Suprapubic skin (tissue), 4 donors: Measurements from ENCODE around the gene ATP1B1.

ENCODE experiments used
- POLR2A ChIP-seq, 2 donors: fragments of 450-650 bp; IDR thresholded peaks; one replicate each; pipeline ENCODE4 v1.6.1; 2017; ENCODE audit warnings: antibody characterized with exemption in 2 of 2, mild to moderate bottlenecking in 2 of 2, moderate library complexity in 2 of 2
- POLR2AphosphoS5 ChIP-seq, 3 donors: sonication (generic); formaldehyde crosslinking; IDR thresholded peaks; one replicate each; pipeline ENCODE4 v1.6.1; 2017; ENCODE audit warnings: antibody characterized with exemption in 3 of 3
- TF ChIP-seq, protein P1 (sequence below), 2 donors: fragments of 200-600 bp in 1 of 2; fragments of 450-650 bp in 1 of 2; sonication (generic) in 1 of 2; IDR thresholded peaks; one replicate each; pipeline ENCODE4 v1.5.1; 2016 to 2019; ENCODE audit warnings: antibody characterized with exemption in 2 of 2, mild to moderate bottlenecking in 1 of 2, moderate library complexity in 1 of 2

- TF ChIP-seq, protein P1, sequence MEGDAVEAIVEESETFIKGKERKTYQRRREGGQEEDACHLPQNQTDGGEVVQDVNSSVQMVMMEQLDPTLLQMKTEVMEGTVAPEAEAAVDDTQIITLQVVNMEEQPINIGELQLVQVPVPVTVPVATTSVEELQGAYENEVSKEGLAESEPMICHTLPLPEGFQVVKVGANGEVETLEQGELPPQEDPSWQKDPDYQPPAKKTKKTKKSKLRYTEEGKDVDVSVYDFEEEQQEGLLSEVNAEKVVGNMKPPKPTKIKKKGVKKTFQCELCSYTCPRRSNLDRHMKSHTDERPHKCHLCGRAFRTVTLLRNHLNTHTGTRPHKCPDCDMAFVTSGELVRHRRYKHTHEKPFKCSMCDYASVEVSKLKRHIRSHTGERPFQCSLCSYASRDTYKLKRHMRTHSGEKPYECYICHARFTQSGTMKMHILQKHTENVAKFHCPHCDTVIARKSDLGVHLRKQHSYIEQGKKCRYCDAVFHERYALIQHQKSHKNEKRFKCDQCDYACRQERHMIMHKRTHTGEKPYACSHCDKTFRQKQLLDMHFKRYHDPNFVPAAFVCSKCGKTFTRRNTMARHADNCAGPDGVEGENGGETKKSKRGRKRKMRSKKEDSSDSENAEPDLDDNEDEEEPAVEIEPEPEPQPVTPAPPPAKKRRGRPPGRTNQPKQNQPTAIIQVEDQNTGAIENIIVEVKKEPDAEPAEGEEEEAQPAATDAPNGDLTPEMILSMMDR (IDR thresholded peaks at IDR 0.05): no peak
- TF ChIP-seq POLR2AphosphoS5 (IDR thresholded peaks at IDR 0.05): no peak
- no peak for TF ChIP-seq POLR2A (IDR thresholded peaks at IDR 0.05)
These were observed 22.1 kb downstream of the ATP1B1 start for GRCh38 chr1:169128562-169128961.
